NCI-H187 treated with DMSO at 0.1 percent for 48 hours (cell line): ENCODE data around the gene PSME1.
"Not testable (repeated sequence)": the region's sequence is repeated elsewhere in the genome, so short reads cannot be mapped to it uniquely, and the experiment has no call there.

Source experiments
- DNase-seq: peaks from one replicate; lab custom pipeline; 2025; lab: John Stamatoyannopoulos, UW

The PSME1 gene

GRCh38 chr14:24105609-24106239 lies 30.3 kb upstream of the PSME1 start:
- not testable (repeated sequence) for DNase-seq

GRCh38 chr14:24106672-24107271 lies 29.2 kb upstream of the PSME1 start:
- no peak for DNase-seq

- DNase-seq: no peak
Measured at GRCh38 chr14:24108336-24108874, 27.6 kb upstream of the PSME1 start.

GRCh38 chr14:24110060-24110459 lies 25.9 kb upstream of the PSME1 start:
- DNase-seq: no peak

GRCh38 chr14:24110523-24110922 lies 25.5 kb upstream of the PSME1 start:
- DNase-seq: no peak

- DNase-seq: no peak
Measured at GRCh38 chr14:24113379-24113800, 22.6 kb upstream of the PSME1 start.

GRCh38 chr14:24113801-24114531 lies 22.0 kb upstream of the PSME1 start:
- peak; percentile 65 for DNase-seq

- peak; percentile 99 for DNase-seq
Measured at GRCh38 chr14:24114532-24115421, 21.2 kb upstream of the PSME1 start, which contains the start of the genes DCAF11 and NRL. Gene DCAF11 (plus strand): TSS chr14:24114777. CDS start chr14:24115595, 818 bp downstream. Gene NRL (minus strand): TSS chr14:24114949. CDS start chr14:24082848, 32,101 bp downstream.

GRCh38 chr14:24115422-24116127 lies 20.4 kb upstream of the PSME1 start:
- no peak for DNase-seq

GRCh38 chr14:24116128-24116814 lies 19.7 kb upstream of the PSME1 start:
- no peak for DNase-seq

GRCh38 chr14:24117179-24117578 lies 18.8 kb upstream of the PSME1 start:
- DNase-seq: no peak

GRCh38 chr14:24119691-24120090 lies 16.3 kb upstream of the PSME1 start:
- DNase-seq: no peak

GRCh38 chr14:24121210-24121609 lies 14.8 kb upstream of the PSME1 start:
- DNase-seq: no peak

GRCh38 chr14:24122416-24122815 lies 13.6 kb upstream of the PSME1 start:
- no peak for DNase-seq

- no peak for DNase-seq
Measured at GRCh38 chr14:24122898-24123297, 13.1 kb upstream of the PSME1 start.

GRCh38 chr14:24123424-24124417 lies 12.3 kb upstream of the PSME1 start:
- DNase-seq: no peak

- DNase-seq: no peak
Measured at GRCh38 chr14:24126939-24127338, 9.1 kb upstream of the PSME1 start.

- no peak for DNase-seq
Measured at GRCh38 chr14:24127673-24128072, 8.3 kb upstream of the PSME1 start.

GRCh38 chr14:24129410-24129998 lies 6.5 kb upstream of the PSME1 start:
- no peak for DNase-seq
